Measurements from ENCODE around the gene GBA3.

The GBA3 gene

GRCh38 chr4:22736912-22737311 is 44.2 kb downstream of the GBA3 start:
- H3K27me3 ChIP-seq (replicated peaks) = no peaks in the 10 kb centered on the region
- TF ChIP-seq CTCF (IDR thresholded peaks at IDR 0.05; ENCODE audit: low read depth, low read length, missing control alignments) = no peak
- no peak overlapping the region for H3K4me3 ChIP-seq (ENCODE audit: low read depth, low read length)
- no peak for DNase-seq
- in situ Hi-C loops (cut with HindIII; ENCODE audit: low pct_ligation_motif_present, low sequenced_read_pairs) = no loop called here
- H3K36me3 ChIP-seq (replicated peaks) = no peaks in the 10 kb centered on the region
- no peak overlapping the region for H3K27ac ChIP-seq

GRCh38 chr4:22739968-22740367 is 47.2 kb downstream of the GBA3 start:
- Histone ChIP-seq H3K27ac (no peak overlapping the region), H3K27me3 (replicated peaks) (no peaks in the 10 kb centered on the region), H3K36me3 (replicated peaks) (no peaks in the 10 kb centered on the region), H3K4me3 (ENCODE audit: low read depth, low read length) (no peak overlapping the region)
- no peak for DNase-seq
- in situ Hi-C loops (cut with HindIII; ENCODE audit: low pct_ligation_motif_present, low sequenced_read_pairs) = no loop called here
- no peak for TF ChIP-seq CTCF (IDR thresholded peaks at IDR 0.05; ENCODE audit: low read depth, low read length, missing control alignments)

- no peak for TF ChIP-seq CTCF (IDR thresholded peaks at IDR 0.05; ENCODE audit: low read depth, low read length, missing control alignments)
- Histone ChIP-seq H3K36me3 (replicated peaks) (no peaks in the 10 kb centered on the region), H3K27me3 (replicated peaks) (no peaks in the 10 kb centered on the region), H3K27ac (no peak overlapping the region), H3K4me3 (ENCODE audit: low read depth, low read length) (no peak overlapping the region)
- in situ Hi-C loops (cut with HindIII; ENCODE audit: low pct_ligation_motif_present, low sequenced_read_pairs) = no loop called here
- no peak for DNase-seq
These were observed 49.0 kb downstream of the GBA3 start for GRCh38 chr4:22741744-22742143.

- no peak overlapping the region for H3K4me3 ChIP-seq (ENCODE audit: low read depth, low read length)
- H3K27ac ChIP-seq = no peak overlapping the region
- no peaks in the 10 kb centered on the region for H3K36me3 ChIP-seq (replicated peaks)
- H3K27me3 ChIP-seq (replicated peaks) = no peaks in the 10 kb centered on the region
- in situ Hi-C loops (cut with HindIII; ENCODE audit: low pct_ligation_motif_present, low sequenced_read_pairs) = no loop called here
- no peak for TF ChIP-seq CTCF (IDR thresholded peaks at IDR 0.05; ENCODE audit: low read depth, low read length, missing control alignments)
- no peak for DNase-seq
These were observed 50.6 kb downstream of the GBA3 start for GRCh38 chr4:22743290-22743689.

- Histone ChIP-seq H3K4me3 (ENCODE audit: low read depth, low read length) (no peak overlapping the region), H3K27ac (no peak overlapping the region), H3K36me3 (replicated peaks) (no peaks in the 10 kb centered on the region), H3K27me3 (replicated peaks) (no peaks in the 10 kb centered on the region)
- DNase-seq = no peak
- in situ Hi-C loops (cut with HindIII; ENCODE audit: low pct_ligation_motif_present, low sequenced_read_pairs) = no loop called here
- no peak for TF ChIP-seq CTCF (IDR thresholded peaks at IDR 0.05; ENCODE audit: low read depth, low read length, missing control alignments)
These were observed 51.8 kb downstream of the GBA3 start for GRCh38 chr4:22744478-22745062.

GRCh38 chr4:22745234-22745633 is 52.5 kb downstream of the GBA3 start:
- no peak for DNase-seq
- Histone ChIP-seq H3K36me3 (replicated peaks) (no peaks in the 10 kb centered on the region), H3K27ac (no peak overlapping the region), H3K4me3 (ENCODE audit: low read depth, low read length) (no peak overlapping the region), H3K27me3 (replicated peaks) (no peaks in the 10 kb centered on the region)
- in situ Hi-C loops (cut with HindIII; ENCODE audit: low pct_ligation_motif_present, low sequenced_read_pairs) = no loop called here
- TF ChIP-seq CTCF (IDR thresholded peaks at IDR 0.05; ENCODE audit: low read depth, low read length, missing control alignments) = no peak
